Ishikawa (cell line): ENCODE measurements around the gene CLN5.

ENCODE experiments used
- CEBPB ChIP-seq: IDR thresholded peaks from 2 replicates; pipeline ENCODE4 v1.6.1; 2012
- CREB1 ChIP-seq: IDR thresholded peaks from 2 replicates; pipeline ENCODE4 v1.6.1; 2012; ENCODE audit warnings: low read depth
- EGR1 ChIP-seq: IDR thresholded peaks from 2 replicates; pipeline ENCODE4 v1.6.1; 2012
- EP300 ChIP-seq: IDR thresholded peaks from 2 replicates; pipeline ENCODE4 v1.6.1; 2012; ENCODE audit warnings: borderline replicate concordance
- FOXM1 ChIP-seq: IDR thresholded peaks from 2 replicates; pipeline ENCODE4 v1.6.1; 2012; ENCODE audit warnings: low read depth, borderline replicate concordance
- NFIC ChIP-seq: IDR thresholded peaks from 2 replicates; pipeline ENCODE4 v1.6.1; 2012
- RAD21 ChIP-seq: IDR thresholded peaks from 2 replicates; pipeline ENCODE4 v1.6.1; 2012; ENCODE audit warnings: low read depth
- TAF1 ChIP-seq: IDR thresholded peaks from 2 replicates; pipeline ENCODE4 v1.6.1; 2012; ENCODE audit warnings: low read depth, mild to moderate bottlenecking
- TCF12 ChIP-seq: IDR thresholded peaks from 2 replicates; pipeline ENCODE4 v1.6.1; 2012; ENCODE audit warnings: low read depth
- TEAD4 ChIP-seq: IDR thresholded peaks from 2 replicates; pipeline ENCODE4 v1.6.1; 2012
- YY1 ChIP-seq: IDR thresholded peaks from 2 replicates; pipeline ENCODE4 v1.6.1; 2012; ENCODE audit warnings: low read depth
- ZBTB7A ChIP-seq: IDR thresholded peaks from 2 replicates; pipeline ENCODE4 v1.6.1; 2012; ENCODE audit warnings: low read depth
- TF ChIP-seq, protein P1 (sequence below): IDR thresholded peaks from 2 replicates; pipeline ENCODE4 v1.6.1; 2012
- TF ChIP-seq, protein P2 (sequence below): IDR thresholded peaks from 2 replicates; pipeline ENCODE4 v1.6.1; 2012
- TF ChIP-seq, protein P3 (sequence below): IDR thresholded peaks from 2 replicates; pipeline ENCODE4 v1.6.1; 2012; ENCODE audit warnings: low read depth, mild to moderate bottlenecking

Gene CLN5

DNA sequence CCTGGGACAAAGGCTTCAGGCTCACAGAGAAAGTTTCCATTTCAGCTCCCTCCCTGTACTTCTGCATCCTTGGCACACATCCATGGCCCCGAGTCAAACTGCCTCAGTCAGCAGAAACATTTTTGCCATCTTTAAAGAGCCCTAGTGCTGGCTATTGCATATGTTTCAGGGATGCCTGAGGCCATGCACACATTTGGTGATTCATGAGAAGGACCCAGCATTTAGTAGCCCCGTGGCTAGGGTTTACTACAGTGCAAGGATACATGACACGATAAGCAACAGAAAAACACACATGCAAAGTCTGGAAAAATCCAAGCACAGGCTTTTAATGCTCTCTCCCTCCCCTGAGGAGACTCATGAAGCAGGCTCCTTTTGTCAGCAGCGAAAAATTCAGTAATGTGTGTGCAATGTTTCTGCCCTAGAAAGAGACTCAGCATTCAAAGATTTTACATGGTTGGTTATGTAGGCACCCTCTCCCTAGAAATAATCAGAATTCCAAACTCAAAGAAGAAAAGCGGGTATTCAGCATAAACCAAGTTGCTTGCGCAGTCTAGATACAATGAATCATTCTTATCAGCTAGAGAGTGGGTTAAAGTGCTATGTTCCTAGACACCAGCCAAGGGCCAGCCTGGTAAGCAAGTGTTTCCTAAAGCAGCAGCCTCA is 26.0 kb upstream of the CLN5 start:
- no peak for TF ChIP-seq EGR1
- TF ChIP-seq NFIC: no peak
- TF ChIP-seq, protein P1, sequence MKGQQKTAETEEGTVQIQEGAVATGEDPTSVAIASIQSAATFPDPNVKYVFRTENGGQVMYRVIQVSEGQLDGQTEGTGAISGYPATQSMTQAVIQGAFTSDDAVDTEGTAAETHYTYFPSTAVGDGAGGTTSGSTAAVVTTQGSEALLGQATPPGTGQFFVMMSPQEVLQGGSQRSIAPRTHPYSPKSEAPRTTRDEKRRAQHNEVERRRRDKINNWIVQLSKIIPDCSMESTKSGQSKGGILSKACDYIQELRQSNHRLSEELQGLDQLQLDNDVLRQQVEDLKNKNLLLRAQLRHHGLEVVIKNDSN: no peak
- TF ChIP-seq YY1: no peak
- TF ChIP-seq CREB1: no peak
- TF ChIP-seq, protein P2, sequence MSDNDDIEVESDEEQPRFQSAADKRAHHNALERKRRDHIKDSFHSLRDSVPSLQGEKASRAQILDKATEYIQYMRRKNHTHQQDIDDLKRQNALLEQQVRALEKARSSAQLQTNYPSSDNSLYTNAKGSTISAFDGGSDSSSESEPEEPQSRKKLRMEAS: no peak
- TF ChIP-seq ZBTB7A: no peak
- TF ChIP-seq EP300: no peak
- TF ChIP-seq RAD21: no peak
- no peak for TF ChIP-seq FOXM1
- TF ChIP-seq, protein P3, sequence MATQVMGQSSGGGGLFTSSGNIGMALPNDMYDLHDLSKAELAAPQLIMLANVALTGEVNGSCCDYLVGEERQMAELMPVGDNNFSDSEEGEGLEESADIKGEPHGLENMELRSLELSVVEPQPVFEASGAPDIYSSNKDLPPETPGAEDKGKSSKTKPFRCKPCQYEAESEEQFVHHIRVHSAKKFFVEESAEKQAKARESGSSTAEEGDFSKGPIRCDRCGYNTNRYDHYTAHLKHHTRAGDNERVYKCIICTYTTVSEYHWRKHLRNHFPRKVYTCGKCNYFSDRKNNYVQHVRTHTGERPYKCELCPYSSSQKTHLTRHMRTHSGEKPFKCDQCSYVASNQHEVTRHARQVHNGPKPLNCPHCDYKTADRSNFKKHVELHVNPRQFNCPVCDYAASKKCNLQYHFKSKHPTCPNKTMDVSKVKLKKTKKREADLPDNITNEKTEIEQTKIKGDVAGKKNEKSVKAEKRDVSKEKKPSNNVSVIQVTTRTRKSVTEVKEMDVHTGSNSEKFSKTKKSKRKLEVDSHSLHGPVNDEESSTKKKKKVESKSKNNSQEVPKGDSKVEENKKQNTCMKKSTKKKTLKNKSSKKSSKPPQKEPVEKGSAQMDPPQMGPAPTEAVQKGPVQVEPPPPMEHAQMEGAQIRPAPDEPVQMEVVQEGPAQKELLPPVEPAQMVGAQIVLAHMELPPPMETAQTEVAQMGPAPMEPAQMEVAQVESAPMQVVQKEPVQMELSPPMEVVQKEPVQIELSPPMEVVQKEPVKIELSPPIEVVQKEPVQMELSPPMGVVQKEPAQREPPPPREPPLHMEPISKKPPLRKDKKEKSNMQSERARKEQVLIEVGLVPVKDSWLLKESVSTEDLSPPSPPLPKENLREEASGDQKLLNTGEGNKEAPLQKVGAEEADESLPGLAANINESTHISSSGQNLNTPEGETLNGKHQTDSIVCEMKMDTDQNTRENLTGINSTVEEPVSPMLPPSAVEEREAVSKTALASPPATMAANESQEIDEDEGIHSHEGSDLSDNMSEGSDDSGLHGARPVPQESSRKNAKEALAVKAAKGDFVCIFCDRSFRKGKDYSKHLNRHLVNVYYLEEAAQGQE: no peak

DNA sequence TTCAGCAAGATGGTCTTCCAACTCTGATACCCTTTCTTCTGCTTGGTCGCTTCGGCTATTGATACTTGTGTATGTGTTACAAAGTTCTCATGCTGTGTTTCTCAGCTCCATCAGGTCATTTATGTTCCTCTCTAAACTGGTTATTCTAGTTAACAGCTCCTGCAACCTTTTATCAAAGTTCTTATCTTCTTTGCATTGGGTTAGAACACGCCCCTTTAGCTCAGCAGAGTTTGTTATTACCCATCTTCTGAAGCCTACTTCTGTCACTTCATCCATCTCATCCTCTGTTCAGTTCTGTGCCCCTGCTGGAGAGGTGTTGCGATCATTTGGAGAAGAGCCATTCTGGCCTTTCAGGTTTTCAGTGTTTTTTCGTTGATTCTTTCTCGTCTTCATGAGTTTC is 24.9 kb upstream of the CLN5 start:
- no peak for TF ChIP-seq ZBTB7A
- TF ChIP-seq TAF1: no peak
- no peak for TF ChIP-seq CEBPB
- no peak for TF ChIP-seq CREB1
- TF ChIP-seq, protein P2: no peak
- no peak for TF ChIP-seq TEAD4
- no peak for TF ChIP-seq EGR1
- TF ChIP-seq, protein P1: no peak
- TF ChIP-seq RAD21: no peak
- no peak for TF ChIP-seq NFIC
- no peak for TF ChIP-seq YY1
- no peak for TF ChIP-seq FOXM1
- no peak for TF ChIP-seq TCF12
- TF ChIP-seq, protein P3: no peak
- no peak for TF ChIP-seq EP300

DNA sequence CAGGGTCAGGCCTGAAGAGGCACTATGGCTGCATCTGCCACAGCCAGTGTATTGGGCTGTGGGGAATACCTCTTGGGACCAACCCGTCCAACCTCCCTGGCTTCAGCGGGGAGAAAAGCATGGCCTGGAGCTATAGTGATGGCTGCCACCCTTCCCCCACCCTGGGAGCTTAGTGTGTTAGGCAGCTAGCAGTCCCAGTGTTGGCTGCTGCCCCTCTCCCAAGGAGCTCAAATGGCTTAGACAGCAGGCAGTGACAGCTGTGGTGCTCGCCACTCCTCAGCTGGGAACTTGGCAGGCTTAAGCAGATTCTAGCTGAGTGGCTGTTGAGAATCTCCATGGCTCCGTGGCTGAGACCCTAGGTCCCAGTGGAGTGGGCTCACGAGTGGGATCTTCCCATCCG is 23.8 kb upstream of the CLN5 start:
- TF ChIP-seq, protein P2: no peak
- TF ChIP-seq, protein P1: no peak
- TF ChIP-seq TCF12 (no peak), YY1 (no peak), FOXM1 (no peak), EP300 (no peak), NFIC (no peak), TAF1 (no peak), RAD21 (no peak), CEBPB (no peak), TEAD4 (no peak), CREB1 (no peak), ZBTB7A (no peak), EGR1 (no peak)
- TF ChIP-seq, protein P3: no peak
